Measurements from ENCODE around the gene LGMN.

GRCh38 chr14:92759300-92759678, 10.9 kb upstream of the LGMN start:
- no peak for TF ChIP-seq CTCF (IDR thresholded peaks at IDR 0.05; ENCODE audit: low read depth, low read length, poor library complexity, severe bottlenecking)
- no peak for TF ChIP-seq EZH2phosphoT487 (IDR thresholded peaks at IDR 0.05; ENCODE audit: borderline replicate concordance, low read length)
